HG03103 (cell line): ENCODE measurements around the gene CDK5RAP3.
"Not testable (repeated sequence)": the region's sequence is repeated elsewhere in the genome, so short reads cannot be mapped to it uniquely, and the experiment has no call there.

ENCODE experiments used
- ATAC-seq: cut with Tn5 transposase; IDR thresholded peaks from one replicate; pipeline ENCODE4 v1.9.1; 2021; ENCODE audit warnings: low read depth; ENCODE audit not compliant: unreplicated experiment

The CDK5RAP3 gene

GRCh38 chr17:47996201-47996600, 25.3 kb downstream of the CDK5RAP3 start:
- no peak for ATAC-seq

DNA sequence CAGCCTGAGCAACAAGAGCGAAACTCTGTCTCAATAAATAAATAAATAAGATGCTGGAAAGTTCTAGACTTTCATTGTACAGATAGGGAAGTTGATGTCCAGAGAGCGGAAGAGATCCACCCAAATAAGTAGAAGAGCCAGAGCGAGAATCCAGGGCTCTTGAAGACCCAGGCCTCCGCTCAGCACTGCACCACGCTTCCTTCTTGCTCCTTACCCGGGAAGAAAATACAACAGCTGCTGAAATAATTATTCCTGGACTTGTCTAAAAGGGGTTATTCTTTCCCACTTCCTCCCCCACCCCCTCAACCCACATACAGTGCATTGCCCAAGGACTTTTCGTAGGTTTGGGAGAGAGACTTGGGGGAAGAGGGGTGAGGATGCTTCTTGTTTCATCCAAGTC, 26.7 kb downstream of the CDK5RAP3 start:
- no peak for ATAC-seq

- no peak for ATAC-seq
Measured at GRCh38 chr17:47998044-47998443, 27.1 kb downstream of the CDK5RAP3 start.

- ATAC-seq = no peak
Measured at GRCh38 chr17:47999582-47999981, 28.7 kb downstream of the CDK5RAP3 start.

DNA sequence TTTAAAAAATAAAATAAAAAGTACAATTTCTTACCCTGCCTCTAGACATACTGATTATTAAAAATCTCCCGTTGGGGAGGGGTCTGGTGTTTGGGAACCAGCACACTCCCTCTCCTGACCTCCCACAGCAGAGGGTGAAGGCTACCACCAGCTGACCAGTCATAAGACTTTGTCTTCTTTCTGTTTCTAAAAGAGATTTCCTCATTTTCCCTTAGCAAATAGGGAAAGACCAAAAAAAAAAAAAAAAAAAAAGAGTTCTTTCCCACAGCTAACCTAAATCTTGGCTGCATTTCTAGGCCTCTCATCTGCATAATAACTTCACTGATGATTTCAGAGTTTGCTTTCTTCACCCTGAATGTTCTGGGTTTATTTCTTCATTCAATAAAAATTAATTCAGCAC, 30.3 kb downstream of the CDK5RAP3 start:
- ATAC-seq = no peak

- ATAC-seq = not testable (repeated sequence)
Measured at GRCh38 chr17:48001657-48002056, 30.7 kb downstream of the CDK5RAP3 start.

DNA sequence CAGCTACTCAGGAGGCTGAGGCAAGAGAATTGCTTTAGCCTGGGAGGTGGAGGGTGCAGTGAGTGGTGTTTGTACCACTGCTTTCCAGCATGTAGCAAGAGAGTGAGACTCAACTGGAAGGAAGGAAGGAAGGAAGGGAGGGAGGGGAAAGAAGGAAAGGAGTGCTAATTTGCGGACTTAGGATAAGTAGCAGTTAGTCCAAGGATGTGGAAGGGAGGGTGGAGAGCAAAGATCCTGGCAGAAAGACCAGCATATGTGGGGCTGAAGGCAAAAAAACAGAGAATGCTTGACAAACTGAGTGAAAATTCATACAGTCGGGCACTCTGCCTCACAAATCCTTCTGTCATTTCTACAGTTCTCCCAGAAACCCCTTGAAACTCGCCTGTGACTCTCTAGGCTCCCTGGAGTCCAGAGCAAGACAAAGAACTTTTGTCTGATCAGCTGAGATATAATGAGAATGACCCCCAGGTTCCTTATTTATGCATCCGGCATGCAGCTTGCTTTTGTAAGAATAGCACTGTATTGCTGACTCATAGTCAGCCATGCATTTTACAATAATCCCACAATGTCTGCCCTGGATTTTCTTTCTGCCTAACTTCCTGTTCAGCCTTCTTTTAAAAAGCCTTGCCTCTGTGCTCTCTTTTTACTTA, 31.5 kb downstream of the CDK5RAP3 start:
- no peak for ATAC-seq

GRCh38 chr17:48002916-48003416, 32.1 kb downstream of the CDK5RAP3 start:
- ATAC-seq = no peak

GRCh38 chr17:48003417-48004151, 32.7 kb downstream of the CDK5RAP3 start:
- ATAC-seq = no peak

GRCh38 chr17:48004983-48005382, 34.1 kb downstream of the CDK5RAP3 start:
- ATAC-seq = no peak

DNA sequence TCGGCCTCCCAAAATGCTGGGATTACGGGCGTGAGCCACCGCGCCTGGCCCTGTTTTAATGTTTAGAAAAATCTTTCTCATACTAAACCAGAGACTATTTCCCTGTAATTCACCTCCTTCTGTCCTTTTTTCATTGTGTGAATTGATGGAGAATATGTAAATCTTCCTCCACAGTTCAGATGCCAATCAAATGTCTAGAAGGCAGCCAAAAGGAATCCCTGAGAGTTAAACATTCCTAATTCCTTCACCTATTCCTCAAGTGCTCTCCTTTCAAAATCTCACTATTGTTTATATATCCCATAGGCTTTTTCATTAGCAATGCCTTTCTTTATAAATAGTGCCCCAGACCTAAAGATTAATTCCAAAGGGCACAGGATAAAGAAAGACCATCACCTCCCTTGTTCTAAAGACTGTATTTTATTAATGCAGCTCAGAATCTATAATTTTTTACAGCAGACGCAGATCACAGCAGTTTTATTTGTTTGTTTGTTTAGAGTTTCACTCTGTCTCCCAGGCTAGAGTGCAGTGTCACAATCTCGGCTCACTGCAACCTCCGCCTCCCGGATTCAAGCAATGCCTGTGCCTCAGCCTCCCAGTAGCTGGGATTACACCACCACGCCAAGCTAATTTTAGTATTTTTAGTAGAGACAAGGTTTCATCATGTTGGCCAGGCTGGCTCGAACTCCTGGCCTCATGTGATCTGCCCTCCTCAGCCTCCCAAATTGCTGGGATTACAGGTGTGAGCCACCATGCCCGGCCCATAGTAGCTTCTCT, 36.2 kb downstream of the CDK5RAP3 start:
- ATAC-seq = no peak

- no peak for ATAC-seq
Measured at GRCh38 chr17:48010193-48010592, 39.3 kb downstream of the CDK5RAP3 start.

- no peak for ATAC-seq
Measured at GRCh38 chr17:48011405-48012150, 40.7 kb downstream of the CDK5RAP3 start.

GRCh38 chr17:48012151-48012520, 41.2 kb downstream of the CDK5RAP3 start:
- ATAC-seq = no peak

DNA sequence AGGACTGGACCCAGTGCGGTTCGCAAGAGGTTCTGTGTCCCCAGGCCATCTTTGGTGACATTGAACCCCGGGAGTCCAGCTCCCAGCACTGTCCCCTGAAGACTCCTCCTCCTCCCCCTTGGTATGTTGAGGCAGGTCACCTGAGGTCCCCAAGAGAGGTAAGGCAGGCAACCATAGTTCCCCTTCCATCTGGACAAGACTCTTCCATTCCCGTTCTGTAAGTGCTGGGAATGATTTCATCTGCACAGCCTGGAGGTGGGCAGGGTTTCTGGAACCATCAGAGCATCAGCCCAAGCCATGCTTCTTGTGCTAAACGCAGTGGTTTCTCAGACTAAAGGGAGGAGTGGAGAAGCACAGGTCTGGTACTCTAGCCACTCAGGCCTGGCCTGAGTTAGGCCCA, 41.7 kb downstream of the CDK5RAP3 start:
- ATAC-seq = no peak

GRCh38 chr17:48013876-48014594, 43.1 kb downstream of the CDK5RAP3 start:
- ATAC-seq = no peak

- ATAC-seq = no peak
Measured at GRCh38 chr17:48014595-48015111, 43.7 kb downstream of the CDK5RAP3 start.

DNA sequence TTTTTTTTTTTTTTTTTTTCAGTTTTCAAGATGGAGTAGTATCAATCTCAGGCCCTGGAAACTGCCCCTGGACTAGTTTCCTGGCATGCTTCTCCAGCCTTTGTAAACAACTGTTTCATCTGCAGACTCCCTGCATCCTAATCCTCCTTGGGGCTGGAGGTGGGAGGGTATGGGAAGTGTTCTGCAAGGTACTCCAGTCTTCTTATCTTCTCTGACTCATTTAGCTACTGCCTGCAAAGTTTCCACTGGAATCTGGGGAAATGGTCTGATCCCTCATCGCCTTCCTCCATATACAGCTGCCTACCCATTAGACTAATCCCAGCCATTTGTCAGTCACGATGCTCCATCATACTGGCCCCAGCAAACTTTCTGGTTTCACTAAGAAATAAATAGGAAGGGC, 45.2 kb downstream of the CDK5RAP3 start:
- no peak for ATAC-seq

DNA sequence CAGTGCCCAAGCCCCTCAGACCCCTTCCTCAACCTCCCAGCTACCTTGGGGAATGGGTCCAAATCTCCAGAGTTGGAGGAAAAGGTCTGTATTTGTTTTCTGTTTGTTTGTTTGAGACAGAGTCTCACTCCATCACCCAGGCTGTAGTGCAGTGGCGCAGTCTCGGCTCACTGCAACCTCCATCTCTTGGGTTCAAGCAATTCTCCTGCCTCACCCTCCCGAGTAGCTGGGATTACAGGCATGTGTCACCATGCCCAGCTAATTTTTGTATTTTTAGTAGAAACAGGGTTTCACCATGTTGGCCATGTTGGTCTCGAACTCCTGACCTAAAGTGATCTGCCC, 46.9 kb downstream of the CDK5RAP3 start:
- ATAC-seq = not testable (repeated sequence)

DNA sequence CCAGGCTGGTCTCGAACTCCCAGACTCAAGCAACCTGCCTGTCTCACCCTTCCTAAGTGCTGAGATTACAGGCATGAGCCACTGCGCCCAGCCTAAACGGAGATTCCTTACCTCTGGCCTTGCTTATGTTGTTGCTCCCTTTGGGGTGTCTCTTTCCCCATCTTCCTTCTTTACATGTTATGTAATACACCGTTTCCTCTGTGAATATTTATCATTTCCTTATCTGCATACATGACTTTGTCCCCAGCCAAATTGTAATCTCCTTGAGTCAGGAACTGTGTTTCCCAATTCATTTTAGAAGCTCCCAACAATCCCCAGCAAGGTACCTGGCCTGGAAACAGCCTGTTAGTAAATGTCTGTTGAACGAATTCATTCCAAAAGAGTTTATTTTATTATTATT, 51.0 kb downstream of the CDK5RAP3 start:
- no peak for ATAC-seq
